ENCODE data around the gene VCPKMT.

Gene VCPKMT

DNA sequence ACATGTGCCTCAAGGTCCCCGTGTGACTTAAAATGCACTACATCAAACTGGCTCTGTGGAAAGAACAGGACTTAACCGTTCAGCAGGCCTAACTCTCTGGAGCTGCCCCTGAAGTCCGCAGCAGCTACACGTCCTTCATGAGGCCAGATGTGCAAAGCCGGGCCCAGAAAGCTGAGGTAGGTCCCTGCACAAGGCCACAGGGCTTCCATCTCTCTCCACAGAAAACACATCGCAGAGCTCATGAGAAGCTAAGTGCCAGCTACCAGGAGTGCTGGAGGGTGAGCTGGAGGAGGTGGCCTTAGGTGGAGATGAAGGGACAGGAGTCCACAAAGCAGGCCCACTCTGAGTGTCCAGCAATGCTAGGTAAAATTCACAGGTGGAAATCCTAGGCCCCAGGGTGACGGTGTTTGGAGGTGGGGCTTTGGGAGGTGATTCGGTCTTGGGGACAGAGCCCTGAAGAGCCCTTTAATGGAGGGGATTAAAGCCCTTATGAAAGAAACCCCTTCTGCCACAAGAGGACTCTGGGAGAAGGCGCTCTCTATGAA lies 52.4 kb downstream of the VCPKMT start:
- DNase-seq = no peak

DNA sequence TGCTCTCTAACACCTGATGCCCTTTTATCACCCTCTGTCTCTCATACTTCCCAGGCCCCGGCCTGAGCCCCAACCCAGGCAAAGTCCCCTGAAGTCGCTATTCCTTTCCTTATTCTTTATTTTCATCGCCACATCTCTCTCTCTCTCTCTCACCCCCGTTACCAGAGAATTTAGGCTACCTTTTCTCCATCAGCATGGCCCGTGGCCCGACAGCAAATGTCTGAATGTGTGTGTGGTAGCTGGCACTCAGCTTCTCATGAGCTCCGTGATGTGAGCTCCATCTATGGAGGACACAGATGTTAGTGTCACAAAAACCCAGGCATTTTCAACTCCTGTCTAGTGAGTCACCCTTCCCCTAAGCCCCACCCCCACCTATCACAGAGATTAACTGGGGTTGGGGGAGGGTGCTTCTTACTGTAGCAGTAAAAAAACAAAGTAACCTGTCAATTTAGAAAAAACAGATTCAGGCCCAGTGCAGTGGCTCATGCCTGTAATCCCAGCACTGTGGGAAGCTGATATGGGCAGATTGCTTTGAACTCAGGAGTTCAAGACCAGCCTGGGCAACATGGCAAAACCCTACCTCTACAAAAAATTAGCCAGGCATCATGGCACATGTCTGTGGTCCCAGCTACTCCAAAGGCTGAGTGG lies 53.8 kb downstream of the VCPKMT start:
- no peak for DNase-seq

DNA sequence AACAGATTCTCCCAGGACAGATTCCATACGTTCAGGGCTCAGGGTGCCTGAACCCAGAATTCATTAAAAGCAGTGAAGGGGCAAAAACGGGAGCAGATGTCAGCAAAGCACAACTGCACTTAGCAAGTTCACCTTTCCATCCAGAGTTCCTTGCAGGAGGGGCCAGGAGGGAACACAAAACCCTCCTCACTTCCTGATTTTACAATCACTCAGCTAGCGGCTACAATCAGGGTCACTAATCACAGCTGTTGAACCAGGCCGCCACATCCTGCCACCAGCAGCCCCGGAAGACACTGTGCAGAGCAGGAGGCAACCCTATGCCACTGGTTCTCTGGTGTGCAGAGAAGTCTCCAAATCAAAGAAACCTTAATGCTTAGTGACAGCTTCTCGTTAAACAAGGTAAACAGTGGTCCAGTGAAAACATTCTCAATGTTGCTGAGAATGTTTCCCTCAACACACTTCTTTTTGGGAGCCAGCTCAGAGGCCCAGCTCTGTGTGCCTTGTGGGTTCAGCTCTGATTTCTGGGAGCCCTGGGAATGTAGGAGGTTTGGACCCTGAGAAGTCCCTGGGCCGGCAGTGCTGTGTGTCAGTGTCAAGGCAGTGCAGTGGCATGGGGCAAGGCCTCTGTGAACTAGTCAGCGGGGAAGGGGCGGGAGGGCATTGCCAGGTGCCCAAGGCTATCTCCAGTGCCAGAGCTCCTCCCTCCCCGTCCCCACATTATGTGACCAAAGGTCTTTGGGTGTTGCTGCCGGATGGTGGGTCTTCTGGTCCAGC lies 54.5 kb downstream of the VCPKMT start:
- DNase-seq = no peak

- DNase-seq = peak; percentile 10
These were observed 55.3 kb downstream of the VCPKMT start for GRCh38 chr14:50060871-50061663.

- DNase-seq = peak; percentile 33
These were observed 56.4 kb downstream of the VCPKMT start for GRCh38 chr14:50059763-50060616.

Data from NCI-H1092 treated with DMSO at 0.1 percent for 48 hours (cell line).